Measurements from ENCODE around the gene DEFB125. TPM values are rescaled to one million over a fixed set of nuclear protein-coding genes. Genes with fewer than 3 reads are reported as not detected.

The DEFB125 gene
- total RNA-seq, 1 experiment from 2014 or later, result not detected

- no peaks in the 10 kb centered on the region; the same call in 1 of the 2 replicates for H3K9me3 ChIP-seq (ENCODE audit: insufficient read depth, low read depth)
- CTCF ChIA-PET, result no interaction called here
- no peak overlapping the region for H3K4me2 ChIP-seq
- H3K9me2 ChIP-seq (ENCODE audit: insufficient read depth), result no peaks in the 10 kb centered on the region
- no peak overlapping the region for H3K27ac ChIP-seq
- no peak for DNase-seq
- intact Hi-C loops (cut with micrococcal nuclease; ENCODE audit: unreplicated experiment), result no loop called here
- no peak overlapping the region for H3K4me3 ChIP-seq
- H4K20me1 ChIP-seq (ENCODE audit: insufficient read depth), result no peaks in the 10 kb centered on the region
- no peak overlapping the region for H2AFZ ChIP-seq
- H3F3A ChIP-seq (ENCODE audit: insufficient read depth, low read depth), result no peaks in the 10 kb centered on the region
- H3K36me3 ChIP-seq (ENCODE audit: low read depth), result no peaks in the 10 kb centered on the region
- BruUV-seq (replicated peaks), result no TSS peak
- POLR2A ChIA-PET (ENCODE audit: unreplicated experiment), result no interaction called here
- no peak for TF ChIP-seq CTCF (conservative IDR thresholded peaks at IDR 0.05)
- no peaks in the 10 kb centered on the region for H3K4me1 ChIP-seq (replicated peaks; ENCODE audit: insufficient read depth)
- peaks cover 11% of the 10 kb centered on the region; the same call in 1 of the 2 replicates for H3K27me3 ChIP-seq (ENCODE audit: insufficient read depth, low read depth)
- no peaks in the 10 kb centered on the region for H3K79me2 ChIP-seq (ENCODE audit: low read depth)
Measured at GRCh38 chr20:64766-65322, 22.6 kb upstream of the DEFB125 start.

GRCh38 chr20:77231-77630 lies 10.2 kb upstream of the DEFB125 start:
- Histone ChIP-seq H3K36me3 (ENCODE audit: low read depth) (no peaks in the 10 kb centered on the region), H3K9me3 (ENCODE audit: insufficient read depth, low read depth) (no peaks in the 10 kb centered on the region; the same call in 1 of the 2 replicates), H3K27me3 (ENCODE audit: insufficient read depth, low read depth) (peaks cover 24% of the 10 kb centered on the region), H2AFZ (no peak overlapping the region), H3K4me2 (no peak overlapping the region), H3K4me1 (replicated peaks; ENCODE audit: insufficient read depth) (no peaks in the 10 kb centered on the region), H4K20me1 (ENCODE audit: insufficient read depth) (no peaks in the 10 kb centered on the region), H3F3A (ENCODE audit: insufficient read depth, low read depth) (no peaks in the 10 kb centered on the region), H3K27ac (no peak overlapping the region), H3K4me3 (no peak overlapping the region), H3K9me2 (ENCODE audit: insufficient read depth) (no peaks in the 10 kb centered on the region), H3K79me2 (ENCODE audit: low read depth) (no peaks in the 10 kb centered on the region)
- ChIA-PET POLR2A (ENCODE audit: unreplicated experiment) (no interaction called here), CTCF (no interaction called here)
- no peak for DNase-seq
- intact Hi-C loops (cut with micrococcal nuclease; ENCODE audit: unreplicated experiment), result no loop called here
- BruUV-seq (replicated peaks), result no TSS peak
- TF ChIP-seq EZH2 (IDR thresholded peaks at IDR 0.05; ENCODE audit: low read depth), result no peak
- no peak for TF ChIP-seq CTCF (conservative IDR thresholded peaks at IDR 0.05)

- intact Hi-C loops (cut with micrococcal nuclease; ENCODE audit: unreplicated experiment), result no loop called here
- POLR2A ChIA-PET (ENCODE audit: unreplicated experiment), result no interaction called here
- no TSS peak for BruUV-seq (replicated peaks)
Measured at GRCh38 chr20:78338-78737, 9.1 kb upstream of the DEFB125 start.

More at GRCh38 chr20:78338-78737, 9.1 kb upstream of the DEFB125 start:
- H4K20me1 ChIP-seq (ENCODE audit: insufficient read depth), result no peaks in the 10 kb centered on the region
- no peaks in the 10 kb centered on the region for H3K4me1 ChIP-seq (replicated peaks; ENCODE audit: insufficient read depth)
- no peak overlapping the region for H3K4me2 ChIP-seq
- no peak for TF ChIP-seq EZH2 (IDR thresholded peaks at IDR 0.05; ENCODE audit: low read depth)
- TF ChIP-seq CTCF (conservative IDR thresholded peaks at IDR 0.05), result no peak
- no peaks in the 10 kb centered on the region; the same call in 1 of the 2 replicates for H3K9me3 ChIP-seq (ENCODE audit: insufficient read depth, low read depth)
- H2AFZ ChIP-seq, result no peak overlapping the region
- H3F3A ChIP-seq (ENCODE audit: insufficient read depth, low read depth), result no peaks in the 10 kb centered on the region
- no peaks in the 10 kb centered on the region for H3K36me3 ChIP-seq (ENCODE audit: low read depth)
- no peak for DNase-seq
- CTCF ChIA-PET, result no interaction called here
- no peaks in the 10 kb centered on the region for H3K79me2 ChIP-seq (ENCODE audit: low read depth)
- H3K4me3 ChIP-seq, result no peak overlapping the region
- no peaks in the 10 kb centered on the region for H3K9me2 ChIP-seq (ENCODE audit: insufficient read depth)
- peaks cover 28% of the 10 kb centered on the region for H3K27me3 ChIP-seq (ENCODE audit: insufficient read depth, low read depth)
- H3K27ac ChIP-seq, result no peak overlapping the region
